ENCODE measurements around the gene METAP1D. TPM values are rescaled to one million over a fixed set of nuclear protein-coding genes. Genes with fewer than 3 reads are reported as not detected.

Gene METAP1D
- total RNA-seq, 1 donor from 2014 or later: 8.8 TPM

DNA sequence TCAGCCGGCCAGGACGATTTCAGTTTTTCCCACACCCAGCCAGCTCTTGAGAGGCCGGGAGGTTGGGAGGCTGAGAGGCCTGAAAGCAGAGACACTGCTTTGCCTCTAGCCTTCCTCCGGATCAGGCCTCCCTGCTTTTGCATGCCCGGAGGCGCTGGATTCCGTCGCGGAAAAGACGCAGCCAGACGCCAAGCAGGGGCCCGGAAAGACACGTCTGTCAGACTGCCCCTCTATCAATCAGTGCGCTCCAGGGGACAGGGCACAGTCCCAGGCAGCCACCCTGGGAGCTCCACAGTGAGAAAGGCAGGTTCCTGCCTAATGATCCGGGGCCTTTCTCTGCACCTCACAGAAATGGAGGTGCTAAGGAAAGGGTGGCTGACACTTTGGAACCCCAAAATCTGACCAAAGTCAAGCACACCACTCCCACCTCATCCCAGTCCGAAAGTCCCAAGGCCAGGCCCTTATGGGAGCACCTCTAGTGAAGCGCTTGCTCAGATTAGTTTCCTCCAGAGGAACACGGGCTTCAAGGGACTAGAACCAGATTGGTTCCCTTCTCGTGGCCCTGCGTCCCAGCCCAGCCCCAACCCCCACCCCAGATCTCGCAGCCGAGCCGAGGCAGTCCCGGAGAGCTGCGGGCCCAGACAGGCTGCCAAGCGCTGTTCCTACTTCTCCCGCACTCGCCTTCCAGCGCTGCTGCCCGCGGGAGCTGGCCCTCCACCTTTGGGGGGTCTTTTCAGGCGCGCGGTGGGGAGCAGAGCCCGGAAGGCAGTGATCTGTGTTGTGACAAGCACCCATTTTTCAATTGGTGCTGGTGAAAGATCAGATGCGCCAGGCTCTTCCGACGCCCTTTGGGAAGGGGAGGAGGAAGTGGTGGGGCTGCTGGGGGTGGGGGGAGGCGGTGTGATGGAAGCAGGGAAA lies 90.5 kb downstream of the METAP1D start:
- H3K9me3 ChIP-seq: no peaks in the 10 kb centered on the region
- H3K4me1 ChIP-seq: peaks cover 28% of the 10 kb centered on the region
- peaks cover 53% of the 10 kb centered on the region for H3K27me3 ChIP-seq
- TF ChIP-seq CTCF (IDR thresholded peaks at IDR 0.05): no peak
- no peak for TF ChIP-seq POLR2A (IDR thresholded peaks at IDR 0.05)
- no peak for TF ChIP-seq POLR2AphosphoS5 (IDR thresholded peaks at IDR 0.05; ENCODE audit: insufficient read depth in 1 of 2, low read depth in 1 of 2)
- no peak overlapping the region for H3K4me3 ChIP-seq
- DNase-seq (ENCODE audit: extremely low spot score in 2 of 2): no peak
- H3K27ac ChIP-seq: no peak overlapping the region
- H3K36me3 ChIP-seq: no peaks in the 10 kb centered on the region
- intact Hi-C loops (cut with DNase I): no loop called here

DNA sequence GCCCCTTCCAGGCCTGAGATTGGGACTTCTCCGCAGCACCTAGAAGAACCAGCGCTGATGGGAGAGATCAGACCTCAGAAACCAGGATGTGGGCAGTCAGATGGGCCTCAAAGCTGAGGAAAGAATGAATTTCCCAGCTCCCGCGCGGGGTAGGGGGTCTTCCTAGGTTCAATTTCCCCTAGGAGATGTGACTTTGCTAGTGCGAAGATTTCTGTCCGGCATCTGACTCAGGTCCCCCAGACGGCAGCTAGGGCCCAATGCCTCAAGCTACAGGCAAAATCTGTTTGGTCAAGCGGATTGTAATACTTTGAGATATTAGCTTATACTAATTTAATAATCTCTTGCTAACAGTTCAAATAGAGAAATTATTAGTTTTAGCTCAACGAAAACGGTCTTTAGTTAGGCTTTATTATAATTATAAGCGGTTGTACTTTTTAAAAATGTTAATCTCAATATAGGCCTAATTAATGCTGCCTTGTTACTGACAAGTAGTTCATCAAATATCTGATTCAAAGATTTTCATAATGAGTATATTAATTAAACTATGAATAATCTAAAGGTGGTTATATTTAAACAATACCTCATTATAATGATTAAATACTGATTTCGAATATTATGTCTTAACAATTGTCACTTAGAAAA lies 91.4 kb downstream of the METAP1D start:
- H3K27ac ChIP-seq: no peak overlapping the region
- no peak overlapping the region for H3K4me3 ChIP-seq
- TF ChIP-seq POLR2AphosphoS5 (IDR thresholded peaks at IDR 0.05; ENCODE audit: insufficient read depth in 1 of 2, low read depth in 1 of 2) (no peak), POLR2A (IDR thresholded peaks at IDR 0.05) (no peak), CTCF (IDR thresholded peaks at IDR 0.05) (no peak)
- peaks cover 28% of the 10 kb centered on the region for H3K4me1 ChIP-seq
- H3K36me3 ChIP-seq: no peaks in the 10 kb centered on the region
- H3K27me3 ChIP-seq: peaks cover 60% of the 10 kb centered on the region
- DNase-seq (ENCODE audit: extremely low spot score in 2 of 2): no peak
- intact Hi-C loops (cut with DNase I): no loop called here
- no peaks in the 10 kb centered on the region for H3K9me3 ChIP-seq

- Histone ChIP-seq H3K4me1 (peaks cover 28% of the 10 kb centered on the region), H3K36me3 (no peaks in the 10 kb centered on the region), H3K27ac (no peak overlapping the region), H3K4me3 (no peak overlapping the region), H3K27me3 (peaks cover 61% of the 10 kb centered on the region), H3K9me3 (no peaks in the 10 kb centered on the region)
- DNase-seq (ENCODE audit: extremely low spot score in 2 of 2): no peak
- intact Hi-C loops (cut with DNase I): no loop called here
- TF ChIP-seq POLR2AphosphoS5 (IDR thresholded peaks at IDR 0.05; ENCODE audit: insufficient read depth in 1 of 2, low read depth in 1 of 2) (no peak), POLR2A (IDR thresholded peaks at IDR 0.05) (no peak), CTCF (IDR thresholded peaks at IDR 0.05) (no peak)
Measured at GRCh38 chr2:172091761-172092566, 92.2 kb downstream of the METAP1D start.

- intact Hi-C loops (cut with DNase I): no loop called here
- no peak overlapping the region for H3K27ac ChIP-seq
- peaks cover 64% of the 10 kb centered on the region for H3K27me3 ChIP-seq
- no peaks in the 10 kb centered on the region for H3K9me3 ChIP-seq
- no peak for TF ChIP-seq CTCF (IDR thresholded peaks at IDR 0.05)
- TF ChIP-seq POLR2A (IDR thresholded peaks at IDR 0.05): no peak
- TF ChIP-seq POLR2AphosphoS5 (IDR thresholded peaks at IDR 0.05; ENCODE audit: insufficient read depth in 1 of 2, low read depth in 1 of 2): no peak
- DNase-seq (ENCODE audit: extremely low spot score in 2 of 2): no peak
- H3K4me1 ChIP-seq: peaks cover 33% of the 10 kb centered on the region
- H3K36me3 ChIP-seq: no peaks in the 10 kb centered on the region
- no peak overlapping the region for H3K4me3 ChIP-seq
Measured at GRCh38 chr2:172092716-172093415, 93.1 kb downstream of the METAP1D start.

All from vagina (tissue), 2 donors.